GM19025 (cell line): Measurements from ENCODE around the gene FAM237A.

Source experiments
- ATAC-seq: cut with Tn5 transposase; IDR thresholded peaks from one replicate; pipeline ENCODE4 v1.9.1; 2021; ENCODE audit warnings: mild to moderate bottlenecking, low read depth, moderate library complexity; ENCODE audit not compliant: unreplicated experiment

FAM237A gene

DNA sequence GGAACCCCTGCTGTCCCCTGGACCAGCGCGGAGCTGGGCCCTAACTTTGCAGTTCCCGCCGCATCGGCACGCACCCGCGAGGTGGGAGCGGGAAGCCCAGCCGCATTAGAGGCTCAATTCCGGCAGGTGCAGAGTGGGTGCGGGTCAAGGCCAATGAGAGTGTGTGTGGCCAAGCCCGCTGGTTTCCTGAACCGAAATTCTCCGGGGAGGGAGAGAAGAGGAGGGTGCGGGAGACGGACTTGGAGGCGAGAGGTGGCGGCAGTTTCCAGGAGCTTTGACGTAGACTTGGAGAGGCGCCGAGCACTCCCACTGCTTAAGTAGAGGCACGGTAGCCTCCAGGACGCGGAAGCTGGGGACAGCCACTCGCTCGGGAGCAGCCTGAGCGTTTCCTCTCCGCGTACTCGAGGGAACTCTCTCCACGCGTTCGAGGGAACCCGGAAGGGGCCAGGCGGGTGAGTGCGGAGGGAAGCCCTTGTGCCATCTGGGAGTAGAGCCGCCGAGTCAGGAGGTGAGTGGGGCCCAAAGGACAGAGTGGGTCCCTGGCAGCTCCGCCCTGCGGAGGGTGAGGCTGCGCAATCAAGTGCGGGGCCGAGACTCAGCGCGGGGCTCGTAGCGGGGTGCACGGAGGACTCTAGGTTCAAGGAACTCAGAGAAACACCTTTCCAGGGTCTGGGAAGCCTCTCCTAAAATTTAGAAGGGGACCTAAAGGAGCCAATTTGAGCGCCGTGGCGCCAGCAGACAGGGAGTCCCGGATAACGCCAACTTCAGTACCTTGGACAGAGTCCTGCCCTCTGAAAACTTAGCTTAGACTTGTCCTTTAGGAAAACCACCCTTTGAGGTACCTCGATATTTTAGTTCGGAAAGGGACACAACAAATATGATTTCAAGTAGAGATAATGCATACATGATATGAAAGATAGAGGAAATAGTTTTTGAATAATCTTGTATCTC is at the start of gene FAM237A:
FAM237A (plus strand) TSS at position 413 of the 951 bp plus-strand sequence. CDS start 1,750 bp downstream, outside the sequence.
- ATAC-seq, result no peak

DNA sequence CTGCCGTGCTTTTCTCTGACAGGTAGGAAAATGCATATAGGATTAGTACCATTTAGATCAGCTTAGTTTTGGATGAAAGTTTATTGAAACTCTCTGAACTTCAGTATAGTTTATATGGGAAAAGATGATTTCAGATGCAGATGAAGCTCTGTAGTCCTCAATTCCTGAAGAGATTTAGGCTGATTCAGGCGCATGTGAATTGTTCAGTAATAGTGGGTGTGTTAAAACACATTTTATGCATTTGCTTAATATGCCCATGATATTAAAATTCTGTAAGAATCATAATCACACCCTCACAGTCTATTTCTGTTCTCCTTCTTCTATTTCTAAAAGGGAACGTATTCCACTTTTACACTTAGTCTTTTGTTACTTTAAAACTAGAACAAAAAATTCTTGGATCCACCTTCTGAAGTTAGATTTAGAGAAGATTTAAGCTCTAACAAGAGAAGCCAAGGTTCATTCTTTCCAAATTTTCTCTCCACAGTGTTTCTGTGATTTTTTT is 44.5 kb upstream of the FAM237A start:
- no peak for ATAC-seq

DNA sequence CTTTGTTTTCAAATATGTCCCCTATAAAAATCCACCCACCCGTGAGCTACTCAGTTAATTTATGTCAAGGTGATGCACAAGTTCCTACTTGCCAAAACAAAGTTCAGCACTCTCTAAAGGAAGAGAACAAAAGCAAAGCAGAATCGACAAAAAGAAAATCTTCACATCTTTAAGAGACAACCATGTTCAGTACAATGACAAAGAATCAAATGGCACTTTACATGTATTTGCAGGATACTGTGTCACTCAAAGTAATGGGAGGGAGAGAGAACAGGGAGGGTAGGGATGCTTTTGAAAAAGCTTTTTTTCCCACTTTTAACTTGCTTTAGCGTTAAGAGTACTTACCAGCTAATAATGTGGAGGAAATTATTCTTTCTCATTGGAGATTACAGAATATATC is 39.0 kb upstream of the FAM237A start:
- ATAC-seq, result no peak

DNA sequence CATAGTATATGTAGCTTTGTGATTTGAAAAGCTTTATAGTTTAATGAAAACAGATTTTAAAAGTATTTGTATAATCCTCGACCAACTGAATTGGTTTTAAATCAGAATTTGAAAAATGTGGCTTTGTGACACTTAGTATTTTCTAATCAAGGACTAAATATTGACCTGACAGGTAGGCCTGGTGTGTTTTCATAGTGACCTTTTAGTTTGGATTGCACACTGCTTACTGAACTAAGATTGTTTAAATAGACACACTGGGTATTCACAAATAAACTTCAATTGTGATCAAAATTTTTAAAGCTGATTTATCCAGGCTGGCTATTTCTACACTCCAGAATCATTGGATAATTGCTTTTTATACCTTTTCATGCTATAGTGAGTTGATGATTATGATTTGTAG is 31.8 kb upstream of the FAM237A start:
- no peak for ATAC-seq

DNA sequence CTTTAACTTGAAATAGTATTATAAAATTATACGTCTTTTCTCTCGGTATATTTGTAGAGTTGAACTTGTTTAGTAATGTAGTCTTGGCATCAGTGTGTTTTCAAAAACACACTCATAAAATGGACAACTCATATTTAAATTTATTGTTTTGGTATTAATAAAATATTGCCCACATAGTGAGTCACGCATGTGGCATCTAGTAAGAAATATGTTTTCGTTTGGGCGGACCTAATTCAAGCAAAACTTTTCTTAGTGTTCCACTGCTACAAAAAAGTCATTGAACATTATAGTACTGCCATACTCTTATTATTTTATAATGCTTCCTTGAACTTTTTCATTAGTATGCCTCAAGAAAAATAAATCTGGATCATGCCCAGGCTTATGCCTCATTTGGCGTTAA is 31.1 kb upstream of the FAM237A start:
- ATAC-seq, result no peak

DNA sequence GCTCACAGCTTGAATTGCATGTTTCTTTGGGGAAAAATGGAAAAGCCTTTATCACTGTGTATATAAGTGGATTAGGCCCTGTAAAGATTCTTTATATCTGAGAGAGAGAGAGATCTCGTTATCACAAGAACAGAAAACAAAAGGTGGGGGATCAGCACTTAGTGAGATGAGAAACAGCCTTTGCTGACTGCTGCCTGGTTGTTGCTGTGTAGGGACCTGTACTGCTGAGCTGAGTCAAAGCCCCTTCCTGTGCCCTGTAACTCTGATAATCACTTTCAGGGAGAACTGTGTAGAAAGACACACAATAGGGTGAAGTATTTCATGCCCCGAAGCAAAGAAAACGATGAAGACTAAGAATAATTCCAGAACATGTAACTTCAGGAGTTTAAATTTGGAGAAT is 30.6 kb upstream of the FAM237A start:
- no peak for ATAC-seq

DNA sequence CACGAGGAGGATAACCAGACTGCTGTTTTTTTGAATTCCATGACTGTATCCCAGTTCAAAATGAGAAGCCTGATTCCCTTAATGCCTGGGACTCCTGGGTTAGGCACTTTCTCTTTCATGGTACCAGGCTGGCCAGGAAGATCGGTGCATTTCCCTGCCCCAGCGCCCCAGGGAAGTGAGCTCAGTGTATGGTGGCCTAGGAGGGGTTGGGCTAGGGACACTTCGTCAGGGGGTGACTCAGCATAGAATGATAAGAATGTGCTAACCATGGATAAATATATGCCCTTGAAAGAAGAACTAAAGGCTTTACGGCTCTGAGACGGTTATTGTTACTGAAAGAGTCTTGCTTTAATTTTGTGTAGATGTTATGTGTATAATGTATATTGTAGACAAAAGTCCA is 27.5 kb upstream of the FAM237A start:
- no peak for ATAC-seq

DNA sequence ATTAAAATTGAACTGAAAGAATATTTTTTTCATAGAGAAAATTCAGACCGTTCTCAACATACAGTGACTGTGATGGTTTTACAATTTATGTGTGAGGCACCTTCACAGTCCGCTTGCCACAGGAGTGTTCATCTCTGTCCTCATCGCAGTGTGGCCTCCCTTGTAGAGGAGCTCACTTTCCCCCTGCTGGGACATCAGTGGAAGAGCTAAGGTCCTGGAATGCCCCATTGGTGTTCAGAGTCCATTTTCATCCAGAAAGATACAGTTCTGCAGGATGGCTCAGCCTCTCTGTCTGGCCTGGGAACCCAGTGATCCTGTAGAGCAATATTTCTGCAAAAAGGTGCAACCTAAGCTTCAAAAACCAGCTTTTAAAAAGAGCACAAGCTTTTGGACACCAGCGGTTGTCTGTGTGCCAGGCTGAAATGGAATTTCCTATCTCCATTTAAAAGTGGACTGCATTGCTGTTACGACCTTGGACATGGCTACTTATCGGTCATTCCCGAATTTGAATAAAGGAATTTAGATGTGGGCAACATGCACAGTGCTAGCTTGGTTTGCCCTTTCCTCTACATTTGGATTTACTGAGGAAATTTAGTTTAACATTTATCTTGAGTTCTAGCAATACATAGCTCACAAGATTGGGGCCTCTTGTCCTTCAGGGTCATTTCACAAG is 26.7 kb upstream of the FAM237A start:
- ATAC-seq, result no peak

DNA sequence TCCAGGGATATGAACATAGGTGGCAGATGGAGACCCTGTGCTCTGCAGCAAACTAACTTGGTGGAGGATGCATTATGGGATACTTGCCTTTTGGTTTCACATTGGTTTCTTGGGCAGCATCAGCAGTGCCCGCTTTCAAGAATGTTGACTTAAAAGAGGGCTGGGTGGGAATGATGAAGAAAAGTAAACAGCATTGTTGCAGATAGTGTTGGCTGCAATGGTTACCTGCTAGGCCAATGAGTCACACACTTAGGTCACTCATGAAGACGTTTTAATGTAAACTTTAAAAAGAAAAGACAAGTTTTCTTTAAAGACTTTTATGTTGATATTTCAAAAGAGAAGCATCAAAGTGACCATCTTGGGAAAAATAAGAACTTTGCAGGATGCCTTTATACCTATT is 26.1 kb upstream of the FAM237A start:
- no peak for ATAC-seq

DNA sequence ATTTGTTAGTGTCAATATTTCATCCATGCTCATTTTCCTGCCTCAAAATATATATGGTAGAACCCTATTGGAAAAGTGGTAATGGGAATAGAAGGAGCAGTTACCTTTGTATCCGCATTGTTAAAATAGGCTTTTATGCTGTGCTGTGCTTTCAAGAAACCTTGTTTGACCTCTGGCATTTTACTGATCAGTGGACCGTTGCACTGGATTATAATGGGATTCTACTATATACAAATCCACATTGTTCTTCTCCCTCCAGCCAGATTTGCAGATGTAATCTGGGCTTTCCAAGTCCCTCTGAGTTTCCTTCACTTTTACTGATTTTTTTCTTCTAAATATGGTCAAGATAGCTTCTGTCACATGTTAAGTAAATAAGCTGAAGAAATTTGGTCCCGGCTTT is 23.3 kb upstream of the FAM237A start:
- no peak for ATAC-seq

DNA sequence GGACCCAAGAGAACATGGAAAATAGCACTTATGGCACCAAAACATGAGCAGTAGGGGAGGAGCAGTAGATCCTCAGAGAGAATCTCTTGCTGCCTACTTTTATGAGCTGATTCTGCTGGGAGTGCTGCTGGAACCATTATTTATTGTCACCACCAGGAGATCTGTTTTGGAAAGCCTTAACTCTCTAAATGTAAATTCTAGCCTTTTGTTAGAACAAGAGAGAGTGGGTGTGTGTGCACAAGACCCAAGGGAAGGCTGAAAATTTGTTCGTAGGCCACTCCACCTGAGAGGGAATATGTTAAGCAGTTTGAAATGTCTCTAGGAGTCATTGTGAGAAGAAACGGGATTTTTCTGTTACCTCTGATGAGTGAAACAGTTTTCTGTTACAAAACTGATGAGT is 16.2 kb upstream of the FAM237A start:
- ATAC-seq, result no peak

DNA sequence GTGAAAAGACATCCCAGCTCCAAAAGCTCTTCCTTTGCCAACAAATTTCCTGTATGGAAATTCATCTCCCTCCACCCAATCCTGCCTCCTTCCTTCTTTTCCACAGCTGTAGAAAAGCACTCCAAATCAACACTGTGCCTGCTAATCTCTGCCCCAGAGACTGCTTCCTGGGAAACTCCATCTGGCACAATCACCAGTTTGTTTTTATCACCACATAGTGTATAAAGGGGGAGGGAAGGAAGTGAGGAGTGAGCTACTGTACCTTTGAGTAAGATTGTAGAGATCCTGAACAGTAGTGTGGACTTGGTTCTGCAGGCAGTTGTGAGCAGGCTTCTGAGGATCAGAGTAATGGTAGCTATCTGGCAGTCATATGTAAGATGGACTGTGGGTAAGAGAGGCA is 14.7 kb upstream of the FAM237A start:
- ATAC-seq, result no peak

DNA sequence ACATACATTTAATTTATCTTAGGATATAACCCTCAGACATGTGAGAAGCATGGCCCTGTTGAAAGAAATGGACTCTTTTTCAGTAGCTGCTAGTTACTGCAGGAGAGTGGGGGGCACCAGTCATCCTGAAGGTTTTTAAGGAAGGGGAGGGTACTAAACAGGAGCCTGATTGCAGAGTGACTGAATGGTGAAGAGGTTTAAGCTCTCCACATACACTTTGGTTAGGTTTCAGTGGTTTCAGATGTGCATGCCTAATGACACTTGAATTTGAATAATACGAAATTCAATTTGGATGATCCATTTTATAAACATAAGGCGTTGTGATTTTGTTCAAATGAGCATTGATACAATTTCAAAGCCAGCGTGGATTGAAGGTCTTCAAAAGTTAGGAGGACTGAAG is 10.9 kb upstream of the FAM237A start:
- ATAC-seq, result no peak

DNA sequence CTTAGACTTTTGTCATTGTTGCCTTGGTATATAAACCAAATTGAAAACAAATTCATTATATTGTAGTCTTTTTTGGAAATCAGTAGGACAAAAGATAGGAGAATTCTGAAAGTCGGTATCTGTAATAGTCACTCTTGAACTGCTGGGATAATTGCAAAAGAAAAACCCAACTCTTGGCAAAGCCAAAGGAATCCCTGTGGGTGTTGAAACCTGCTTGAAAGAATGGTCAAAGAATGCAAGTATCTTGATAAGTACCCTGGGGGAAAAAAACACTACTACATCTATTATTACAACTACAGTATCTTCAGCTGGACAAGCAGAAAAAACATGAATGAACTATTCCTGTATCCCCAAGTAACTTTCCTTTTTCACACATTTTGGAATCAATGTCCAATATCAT is 7.3 kb upstream of the FAM237A start:
- no peak for ATAC-seq

DNA sequence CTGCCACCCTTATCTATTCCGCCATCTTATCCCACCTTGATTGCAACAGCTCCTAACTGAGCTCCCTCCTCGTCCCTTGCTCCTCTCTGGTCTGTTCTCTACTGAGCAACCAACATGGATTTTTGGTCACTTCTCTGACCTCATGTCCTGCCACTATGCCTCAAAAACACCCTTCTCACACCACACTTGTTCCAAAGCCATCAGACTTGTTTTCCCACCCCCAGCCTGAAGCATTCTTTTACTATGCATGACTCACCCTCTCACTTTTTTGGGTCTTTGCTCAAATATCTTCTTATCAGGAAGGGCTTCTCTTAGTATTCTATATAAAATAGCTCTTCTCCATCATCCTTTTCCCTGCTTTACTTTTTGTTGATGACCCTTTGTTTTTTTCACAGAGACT is 2.7 kb upstream of the FAM237A start:
- ATAC-seq, result no peak

DNA sequence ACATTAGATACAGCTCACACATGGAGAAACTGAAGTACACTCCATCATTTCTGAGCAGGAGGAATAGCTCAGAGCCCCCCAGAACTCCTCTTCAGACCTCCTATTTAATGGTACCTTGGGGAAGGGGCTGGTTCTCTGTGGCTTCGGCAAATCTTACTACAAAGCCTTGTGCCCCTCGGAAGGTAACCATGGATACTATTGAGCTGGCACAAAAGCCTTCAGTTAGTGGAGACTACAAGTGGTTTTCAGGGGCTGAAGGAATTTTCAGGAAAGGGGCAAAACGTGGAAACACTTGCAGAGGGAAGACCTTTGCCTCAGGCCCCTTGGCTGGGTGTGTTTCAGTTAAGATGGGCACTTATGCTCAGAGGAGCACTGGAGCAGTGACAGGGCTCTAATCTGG is 1.1 kb upstream of the FAM237A start:
- no peak for ATAC-seq

DNA sequence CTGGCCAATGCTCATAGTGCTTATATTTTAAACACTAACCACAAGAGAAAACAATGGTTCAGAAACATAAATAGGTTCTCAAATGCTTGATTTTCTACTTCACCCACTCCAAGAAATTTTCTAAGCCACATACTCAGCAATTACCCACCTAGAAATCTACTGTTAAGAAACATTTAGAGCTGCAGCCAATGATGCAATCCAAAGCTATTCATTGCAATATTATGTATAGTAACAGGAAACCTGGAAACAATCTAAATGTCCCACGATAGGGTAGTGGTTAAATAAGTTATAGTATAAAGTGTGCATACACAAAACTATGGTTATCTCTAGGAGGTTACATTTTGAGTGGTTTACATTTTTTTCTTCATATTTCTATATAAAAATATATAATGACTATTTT is 5.7 kb downstream of the FAM237A start:
- ATAC-seq, result no peak

DNA sequence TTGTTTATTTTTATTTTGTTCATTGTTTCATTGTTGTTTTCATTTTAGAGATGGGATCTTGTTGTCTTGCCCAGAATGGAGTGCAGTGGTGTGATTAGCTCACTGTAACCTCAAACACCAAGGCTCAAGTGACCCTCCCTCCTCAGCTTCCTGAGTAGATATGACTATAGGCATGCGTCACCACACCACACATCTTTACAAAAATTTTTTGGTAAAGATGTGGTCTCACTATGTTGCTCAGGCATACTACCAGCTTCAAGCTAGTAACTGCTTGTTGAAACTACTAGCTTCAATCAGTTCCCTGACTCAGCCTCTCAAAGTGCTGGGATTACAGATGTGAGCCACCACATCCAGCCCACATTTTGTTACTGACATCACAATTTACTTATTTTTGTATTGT is 14.8 kb downstream of the FAM237A start:
- ATAC-seq, result no peak

DNA sequence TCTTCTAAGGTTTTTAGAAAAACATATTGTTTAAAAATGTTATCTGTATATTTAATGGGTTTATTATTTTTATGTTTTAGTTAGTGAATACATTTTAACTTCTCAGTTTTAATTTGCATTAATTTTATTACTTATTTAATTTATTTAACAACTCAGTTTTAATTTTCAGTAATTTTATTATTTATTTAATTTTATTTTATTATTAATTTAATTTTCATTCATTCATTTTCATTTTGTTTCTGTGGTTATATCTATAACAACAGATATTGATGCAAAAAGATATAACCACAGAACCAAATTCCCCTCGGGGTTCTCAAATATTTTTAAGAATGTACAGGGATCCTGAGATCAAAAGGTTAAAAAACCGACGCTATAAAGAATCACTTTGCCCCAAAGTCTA is 23.0 kb downstream of the FAM237A start:
- no peak for ATAC-seq

DNA sequence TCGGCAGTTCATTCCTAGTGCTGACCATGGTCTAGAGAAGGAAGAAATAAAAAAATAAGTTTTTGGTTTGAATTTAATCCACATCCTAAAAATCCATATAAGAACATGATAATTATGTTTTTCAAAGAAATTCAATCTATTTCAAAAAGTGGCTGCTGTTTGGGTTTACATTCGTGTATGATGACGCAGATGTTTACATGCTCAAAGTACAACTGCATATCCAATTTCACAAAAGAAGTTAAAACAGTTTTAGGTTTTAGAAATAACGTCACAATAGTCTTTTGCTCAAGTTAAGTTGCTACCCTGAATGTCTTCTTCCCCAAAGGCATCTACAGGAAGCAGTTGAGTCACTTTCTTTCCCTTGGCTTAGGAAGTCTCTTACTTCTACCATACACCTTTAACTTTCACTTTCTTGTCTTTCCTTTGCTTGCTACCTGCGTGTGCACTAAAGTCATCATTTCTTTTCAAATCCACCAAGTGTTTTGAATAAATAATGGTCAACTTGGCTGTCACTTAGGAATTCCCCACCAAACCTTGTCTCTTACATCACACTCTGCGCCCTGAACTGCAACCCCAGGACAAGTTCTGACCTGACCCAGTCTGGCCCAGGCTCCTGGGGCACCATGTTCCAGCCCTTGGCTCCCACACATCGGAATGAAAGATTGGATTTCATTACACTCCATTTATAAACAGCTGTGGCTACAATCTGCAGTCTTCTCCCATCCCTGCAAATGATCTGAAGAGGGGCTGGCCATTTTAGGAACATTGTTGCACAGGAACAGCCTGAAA is 28.4 kb downstream of the FAM237A start:
- no peak for ATAC-seq

DNA sequence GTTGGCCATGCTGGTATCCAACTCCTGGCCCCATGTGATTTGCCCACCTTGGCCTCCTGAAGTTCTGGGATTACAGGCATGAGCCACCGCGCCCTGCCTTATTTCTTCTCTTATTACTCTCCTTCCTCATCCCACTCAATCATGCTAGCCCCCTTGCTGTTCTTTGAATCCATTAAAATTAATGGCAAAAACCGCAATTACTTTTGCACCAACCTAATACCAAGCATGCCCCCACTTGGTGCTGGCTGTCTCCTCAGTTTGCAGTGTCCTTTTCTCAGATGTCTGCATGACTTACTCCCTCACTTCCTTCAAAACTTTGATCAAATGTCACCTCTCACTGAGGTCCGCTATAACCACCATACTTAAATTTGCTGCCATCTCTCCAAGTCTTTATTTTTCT is 41.3 kb downstream of the FAM237A start:
- ATAC-seq, result no peak
